ENCODE results near the gene SLC29A1. TPM values are rescaled to one million over a fixed set of nuclear protein-coding genes. Genes with fewer than 3 reads are reported as not detected.

Gene SLC29A1
- total and polyA plus RNA-seq, 9 of the 15 experiments (the other 6 are each of a cell fraction or from before 2014, with no cell fraction given) = 18.9 to 170 (median 57.7) TPM

DNA sequence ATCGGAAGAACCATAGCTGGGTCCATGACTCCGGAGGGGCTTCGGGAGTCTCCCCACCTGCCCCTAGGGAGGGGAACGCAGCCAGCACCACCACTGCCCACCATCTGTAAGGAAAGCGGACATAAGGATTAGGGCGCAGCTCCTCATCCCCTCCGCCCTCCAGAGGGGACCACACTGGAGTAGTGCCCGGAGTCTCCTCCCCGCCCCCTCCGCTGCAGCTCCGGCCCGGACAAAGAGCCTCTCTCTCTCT is 33.3 kb downstream of the SLC29A1 start (continued):
- TF ChIP-seq, protein P1, sequence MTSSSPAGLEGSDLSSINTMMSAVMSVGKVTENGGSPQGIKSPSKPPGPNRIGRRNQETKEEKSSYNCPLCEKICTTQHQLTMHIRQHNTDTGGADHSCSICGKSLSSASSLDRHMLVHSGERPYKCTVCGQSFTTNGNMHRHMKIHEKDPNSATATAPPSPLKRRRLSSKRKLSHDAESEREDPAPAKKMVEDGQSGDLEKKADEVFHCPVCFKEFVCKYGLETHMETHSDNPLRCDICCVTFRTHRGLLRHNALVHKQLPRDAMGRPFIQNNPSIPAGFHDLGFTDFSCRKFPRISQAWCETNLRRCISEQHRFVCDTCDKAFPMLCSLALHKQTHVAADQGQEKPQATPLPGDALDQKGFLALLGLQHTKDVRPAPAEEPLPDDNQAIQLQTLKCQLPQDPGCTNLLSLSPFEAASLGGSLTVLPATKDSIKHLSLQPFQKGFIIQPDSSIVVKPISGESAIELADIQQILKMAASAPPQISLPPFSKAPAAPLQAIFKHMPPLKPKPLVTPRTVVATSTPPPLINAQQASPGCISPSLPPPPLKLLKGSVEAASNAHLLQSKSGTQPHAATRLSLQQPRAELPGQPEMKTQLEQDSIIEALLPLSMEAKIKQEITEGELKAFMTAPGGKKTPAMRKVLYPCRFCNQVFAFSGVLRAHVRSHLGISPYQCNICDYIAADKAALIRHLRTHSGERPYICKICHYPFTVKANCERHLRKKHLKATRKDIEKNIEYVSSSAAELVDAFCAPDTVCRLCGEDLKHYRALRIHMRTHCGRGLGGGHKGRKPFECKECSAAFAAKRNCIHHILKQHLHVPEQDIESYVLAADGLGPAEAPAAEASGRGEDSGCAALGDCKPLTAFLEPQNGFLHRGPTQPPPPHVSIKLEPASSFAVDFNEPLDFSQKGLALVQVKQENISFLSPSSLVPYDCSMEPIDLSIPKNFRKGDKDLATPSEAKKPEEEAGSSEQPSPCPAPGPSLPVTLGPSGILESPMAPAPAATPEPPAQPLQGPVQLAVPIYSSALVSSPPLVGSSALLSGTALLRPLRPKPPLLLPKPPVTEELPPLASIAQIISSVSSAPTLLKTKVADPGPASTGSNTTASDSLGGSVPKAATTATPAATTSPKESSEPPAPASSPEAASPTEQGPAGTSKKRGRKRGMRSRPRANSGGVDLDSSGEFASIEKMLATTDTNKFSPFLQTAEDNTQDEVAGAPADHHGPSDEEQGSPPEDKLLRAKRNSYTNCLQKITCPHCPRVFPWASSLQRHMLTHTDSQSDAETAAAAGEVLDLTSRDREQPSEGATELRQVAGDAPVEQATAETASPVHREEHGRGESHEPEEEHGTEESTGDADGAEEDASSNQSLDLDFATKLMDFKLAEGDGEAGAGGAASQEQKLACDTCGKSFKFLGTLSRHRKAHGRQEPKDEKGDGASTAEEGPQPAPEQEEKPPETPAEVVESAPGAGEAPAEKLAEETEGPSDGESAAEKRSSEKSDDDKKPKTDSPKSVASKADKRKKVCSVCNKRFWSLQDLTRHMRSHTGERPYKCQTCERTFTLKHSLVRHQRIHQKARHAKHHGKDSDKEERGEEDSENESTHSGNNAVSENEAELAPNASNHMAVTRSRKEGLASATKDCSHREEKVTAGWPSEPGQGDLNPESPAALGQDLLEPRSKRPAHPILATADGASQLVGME (CRISPR knock-in tag; IDR thresholded peaks at IDR 0.05) = no peak
- TF ChIP-seq CHD1 (IDR thresholded peaks at IDR 0.05; ENCODE audit: low read length) = peak; percentile 29
- TF ChIP-seq ZFX (CRISPR knock-in tag; IDR thresholded peaks at IDR 0.05) = 0 out of 2 replicates have a peak, but pooled peaks have one; percentile 18
- TF ChIP-seq BACH1 (tag; IDR thresholded peaks at IDR 0.05) = no peak
- TF ChIP-seq XRCC5 (IDR thresholded peaks at IDR 0.05; ENCODE audit: low read depth, low read length) = 0 out of 2 replicates have a peak, but pooled peaks have one; percentile 19
- TF ChIP-seq NFIX (CRISPR knock-in tag; IDR thresholded peaks at IDR 0.05; ENCODE audit: low read depth) = no peak
- no peak for TF ChIP-seq ZNF507 (tag; conservative IDR thresholded peaks at IDR 0.05)
- no peak for TF ChIP-seq POLR2AphosphoS5 (IDR thresholded peaks at IDR 0.05; ENCODE audit: control insufficient read depth, insufficient read depth, low read depth, low read length)
- TF ChIP-seq RCOR1 (IDR thresholded peaks at IDR 0.05; ENCODE audit: borderline replicate concordance in 1 of 2, low read depth in 2 of 2, low read length in 2 of 2) = 0 out of 4 replicates have a peak, but pooled peaks of 1 of the 2 experiments have one; percentile 39
- TF ChIP-seq FOXA3 (CRISPR knock-in tag; conservative IDR thresholded peaks at IDR 0.05 in 1 of 2, IDR thresholded peaks at IDR 0.05 in 1 of 2) = no peak
- TF ChIP-seq E2F5 (CRISPR knock-in tag; IDR thresholded peaks at IDR 0.05) = no peak
- TF ChIP-seq SMAD4 (CRISPR knock-in tag; conservative IDR thresholded peaks at IDR 0.05) = 0 out of 2 replicates have a peak, but pooled peaks have one; percentile 14
- TF ChIP-seq MEF2D (tag; conservative IDR thresholded peaks at IDR 0.05; ENCODE audit: low read depth) = no peak
- TF ChIP-seq ZNF143 (CRISPR knock-in tag; IDR thresholded peaks at IDR 0.05) = no peak
- TF ChIP-seq SRSF9 (IDR thresholded peaks at IDR 0.05; ENCODE audit: borderline replicate concordance, low read depth, low read length) = no peak
- TF ChIP-seq MECOM (CRISPR knock-in tag; IDR thresholded peaks at IDR 0.05) = no peak
- TF ChIP-seq YBX1 (IDR thresholded peaks at IDR 0.05) = no peak
- TF ChIP-seq ZFPM2 (CRISPR knock-in tag; IDR thresholded peaks at IDR 0.05) = 0 out of 2 replicates have a peak, but pooled peaks have one; percentile 73
- TF ChIP-seq COPS2 (conservative IDR thresholded peaks at IDR 0.05) = no peak
- no peak for TF ChIP-seq MCM5 (IDR thresholded peaks at IDR 0.05; ENCODE audit: low read depth)
- no peak for TF ChIP-seq MYNN (IDR thresholded peaks at IDR 0.05)
- no peak for TF ChIP-seq MYNN (CRISPR knock-in tag; IDR thresholded peaks at IDR 0.05)
- TF ChIP-seq, protein P2, sequence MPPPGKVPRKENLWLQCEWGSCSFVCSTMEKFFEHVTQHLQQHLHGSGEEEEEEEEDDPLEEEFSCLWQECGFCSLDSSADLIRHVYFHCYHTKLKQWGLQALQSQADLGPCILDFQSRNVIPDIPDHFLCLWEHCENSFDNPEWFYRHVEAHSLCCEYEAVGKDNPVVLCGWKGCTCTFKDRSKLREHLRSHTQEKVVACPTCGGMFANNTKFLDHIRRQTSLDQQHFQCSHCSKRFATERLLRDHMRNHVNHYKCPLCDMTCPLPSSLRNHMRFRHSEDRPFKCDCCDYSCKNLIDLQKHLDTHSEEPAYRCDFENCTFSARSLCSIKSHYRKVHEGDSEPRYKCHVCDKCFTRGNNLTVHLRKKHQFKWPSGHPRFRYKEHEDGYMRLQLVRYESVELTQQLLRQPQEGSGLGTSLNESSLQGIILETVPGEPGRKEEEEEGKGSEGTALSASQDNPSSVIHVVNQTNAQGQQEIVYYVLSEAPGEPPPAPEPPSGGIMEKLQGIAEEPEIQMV (tag; conservative IDR thresholded peaks at IDR 0.05; ENCODE audit: low read depth) = no peak
- TF ChIP-seq ZNF436 (CRISPR knock-in tag; IDR thresholded peaks at IDR 0.05) = no peak
